ENCODE results near the gene ZIM2.

Gene ZIM2

GRCh38 chr19:56769650-56770049, 70.9 kb downstream of the ZIM2 start:
- no peaks in the 10 kb centered on the region for H3F3A ChIP-seq (ENCODE audit: insufficient read depth)
- no peak overlapping the region for H3K4me2 ChIP-seq (ENCODE audit: low read depth, low read length, poor library complexity, severe bottlenecking)
- no peaks in the 10 kb centered on the region for H4K20me1 ChIP-seq (ENCODE audit: low read depth, low read length)
- no peaks in the 10 kb centered on the region for H3K9me2 ChIP-seq (replicated peaks; ENCODE audit: insufficient read depth, low read length)
- no peaks in the 10 kb centered on the region for H3K27me3 ChIP-seq (ENCODE audit: low read length)
- H3K27ac ChIP-seq (ENCODE audit: low read depth, low read length), result no peak overlapping the region
- H3K79me2 ChIP-seq (ENCODE audit: insufficient read depth, low read length), result no peaks in the 10 kb centered on the region
- H2AFZ ChIP-seq (ENCODE audit: low read depth, low read length, severe bottlenecking), result no peak overlapping the region
- no peak overlapping the region for H3K4me3 ChIP-seq (ENCODE audit: insufficient read depth, low read length, poor library complexity, severe bottlenecking)
- no peaks in the 10 kb centered on the region for H3K36me3 ChIP-seq (ENCODE audit: low read length)
- no peak for TF ChIP-seq CTCF (IDR thresholded peaks at IDR 0.05; ENCODE audit: insufficient read depth, low read length, poor library complexity, severe bottlenecking)
- H3K9me3 ChIP-seq (ENCODE audit: insufficient read depth, low read length), result no peaks in the 10 kb centered on the region
- no peak overlapping the region for H3K9ac ChIP-seq (ENCODE audit: low read length)

- H3F3A ChIP-seq (ENCODE audit: insufficient read depth), result no peaks in the 10 kb centered on the region
- no peak overlapping the region for H3K4me3 ChIP-seq (ENCODE audit: insufficient read depth, low read length, poor library complexity, severe bottlenecking)
- no peak overlapping the region for H3K9ac ChIP-seq (ENCODE audit: low read length)
- no peaks in the 10 kb centered on the region for H3K27me3 ChIP-seq (ENCODE audit: low read length)
- no peak overlapping the region for H3K4me2 ChIP-seq (ENCODE audit: low read depth, low read length, poor library complexity, severe bottlenecking)
- H3K36me3 ChIP-seq (ENCODE audit: low read length), result no peaks in the 10 kb centered on the region
- no peaks in the 10 kb centered on the region for H3K79me2 ChIP-seq (ENCODE audit: insufficient read depth, low read length)
- no peaks in the 10 kb centered on the region for H3K9me3 ChIP-seq (ENCODE audit: insufficient read depth, low read length)
- no peaks in the 10 kb centered on the region for H4K20me1 ChIP-seq (ENCODE audit: low read depth, low read length)
- TF ChIP-seq EZH2phosphoT487 (conservative IDR thresholded peaks at IDR 0.05; ENCODE audit: low read length) (no peak), CTCF (IDR thresholded peaks at IDR 0.05; ENCODE audit: insufficient read depth, low read length, poor library complexity, severe bottlenecking) (no peak)
- H3K27ac ChIP-seq (ENCODE audit: low read depth, low read length), result no peak overlapping the region
- H2AFZ ChIP-seq (ENCODE audit: low read depth, low read length, severe bottlenecking), result no peak overlapping the region
- H3K9me2 ChIP-seq (replicated peaks; ENCODE audit: insufficient read depth, low read length), result no peaks in the 10 kb centered on the region
These were observed 75.4 kb downstream of the ZIM2 start for GRCh38 chr19:56765137-56765536.

- TF ChIP-seq EZH2phosphoT487 (conservative IDR thresholded peaks at IDR 0.05; ENCODE audit: low read length) (no peak), CTCF (IDR thresholded peaks at IDR 0.05; ENCODE audit: insufficient read depth, low read length, poor library complexity, severe bottlenecking) (no peak)
- no peaks in the 10 kb centered on the region for H3F3A ChIP-seq (ENCODE audit: insufficient read depth)
- no peaks in the 10 kb centered on the region for H3K9me2 ChIP-seq (replicated peaks; ENCODE audit: insufficient read depth, low read length)
- no peak overlapping the region for H2AFZ ChIP-seq (ENCODE audit: low read depth, low read length, severe bottlenecking)
- H3K79me2 ChIP-seq (ENCODE audit: insufficient read depth, low read length), result no peaks in the 10 kb centered on the region
- no peaks in the 10 kb centered on the region for H4K20me1 ChIP-seq (ENCODE audit: low read depth, low read length)
- H3K27me3 ChIP-seq (ENCODE audit: low read length), result no peaks in the 10 kb centered on the region
- H3K36me3 ChIP-seq (ENCODE audit: low read length), result no peaks in the 10 kb centered on the region
- no peak overlapping the region for H3K9ac ChIP-seq (ENCODE audit: low read length)
- no peak overlapping the region for H3K4me2 ChIP-seq (ENCODE audit: low read depth, low read length, poor library complexity, severe bottlenecking)
- H3K9me3 ChIP-seq (ENCODE audit: insufficient read depth, low read length), result no peaks in the 10 kb centered on the region
- H3K27ac ChIP-seq (ENCODE audit: low read depth, low read length), result no peak overlapping the region
- no peak overlapping the region for H3K4me3 ChIP-seq (ENCODE audit: insufficient read depth, low read length, poor library complexity, severe bottlenecking)
These were observed 76.3 kb downstream of the ZIM2 start for GRCh38 chr19:56764196-56764695.
